OCI-LY3 (cell line): Measurements from ENCODE around the gene ELAPOR2.
"Not testable (repeated sequence)": the region's sequence is repeated elsewhere in the genome, so short reads cannot be mapped to it uniquely, and the experiment has no call there.

Experiments
- H2AFZ ChIP-seq: fragments of 200-600, 300-600 bp; shearing (Covaris generic); 2 replicates; pipeline ENCODE4 v1.6.0; 2014; ENCODE audit warnings: antibody characterized with exemption, low read depth, low read length
- H3K27ac ChIP-seq: fragments of 200-600, 300-600 bp; sonication (generic); 2 replicates; pipeline ENCODE4 v1.5.1; 2014; ENCODE audit warnings: mild to moderate bottlenecking, low read length, moderate library complexity, mixed read lengths
- H3K27me3 ChIP-seq: fragments of 200-600, 300-600 bp; sonication (generic); 2 replicates; pipeline ENCODE4 v1.6.1; 2014; ENCODE audit warnings: low read depth, low read length, mixed read lengths
- H3K36me3 ChIP-seq: fragments of 200-600, 300-600 bp; sonication (generic); replicated peaks from 2 replicates; pipeline ENCODE3; 2014; ENCODE audit warnings: low read depth, low read length, mixed read lengths
- H3K4me1 ChIP-seq: fragments of 300-600, 200-600 bp; sonication (generic); 2 replicates; pipeline ENCODE4 v1.6.1; 2014; ENCODE audit warnings: low read length, mixed read lengths
- H3K4me2 ChIP-seq: fragments of 200-600, 300-600 bp; sonication (generic); 2 replicates; pipeline ENCODE4 v1.6.1; 2014; ENCODE audit warnings: low read length, mixed read lengths
- H3K4me3 ChIP-seq: fragments of 300-600, 200-600 bp; sonication (generic); 2 replicates; pipeline ENCODE4 v1.5.1; 2014; ENCODE audit warnings: antibody characterized with exemption, mild to moderate bottlenecking, low read length, moderate library complexity
- H3K79me2 ChIP-seq: fragments of 300-600, 200-600 bp; shearing (Covaris generic); 2 replicates; pipeline ENCODE4 v1.6.1; 2014; ENCODE audit warnings: mild to moderate bottlenecking, low read length, mixed read lengths
- H3K9ac ChIP-seq: fragments of 300-600, 200-600 bp; shearing (Covaris generic); 2 replicates; pipeline ENCODE4 v1.6.0; 2014; ENCODE audit warnings: mild to moderate bottlenecking, low read length, moderate library complexity
- H3K9me3 ChIP-seq: fragments of 200-600, 300-600 bp; shearing (Covaris generic); 2 replicates; pipeline ENCODE4 v1.6.1; 2014; ENCODE audit warnings: low read length, mixed read lengths; ENCODE audit not compliant: insufficient read depth
- H4K20me1 ChIP-seq: fragments of 200-600, 300-600 bp; sonication (generic); 2 replicates; pipeline ENCODE4 v1.6.1; 2016; ENCODE audit warnings: low read length, mixed read lengths; ENCODE audit not compliant: insufficient read depth
- EZH2phosphoT487 ChIP-seq: fragments of 200-600 bp; shearing (Covaris generic); IDR thresholded peaks from 2 replicates; pipeline ENCODE4 v1.6.1; 2018; ENCODE audit warnings: antibody characterized with exemption, mixed run types, low read depth
- TF ChIP-seq, protein P1 (sequence below): fragments of 200-600, 300-600 bp; sonication (generic); IDR thresholded peaks from 2 replicates; pipeline ENCODE4 v1.5.1; 2014; ENCODE audit warnings: antibody characterized with exemption, low read length, low read depth

The ELAPOR2 gene

DNA sequence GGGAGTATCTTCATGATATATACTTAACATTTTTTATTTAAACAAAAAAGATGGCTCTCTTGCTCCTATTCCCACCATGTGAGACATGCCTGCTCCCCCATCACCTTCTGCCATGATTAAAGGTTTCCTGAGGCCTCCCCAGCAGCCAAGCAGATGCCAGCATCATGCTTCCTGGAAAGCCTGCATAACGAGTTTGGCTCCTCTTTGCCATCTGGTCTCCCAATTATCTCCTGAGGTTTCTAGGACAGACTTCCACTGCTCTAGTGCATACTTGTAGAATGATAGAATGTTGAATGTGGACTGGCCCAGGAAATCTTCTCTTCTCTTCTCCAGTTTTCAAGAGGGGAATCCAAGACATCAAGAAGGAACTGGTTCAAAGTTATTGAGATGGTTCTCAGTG, 45.9 kb upstream of the ELAPOR2 start:
- Histone ChIP-seq H3K27me3 (no peaks in the 10 kb centered on the region), H3K9ac (no peak overlapping the region), H2AFZ (no peak overlapping the region), H3K79me2 (no peaks in the 10 kb centered on the region), H3K9me3 (no peaks in the 10 kb centered on the region), H3K36me3 (no peaks in the 10 kb centered on the region), H3K4me1 (no peaks in the 10 kb centered on the region), H3K27ac (no peak overlapping the region), H3K4me2 (no peak overlapping the region), H4K20me1 (no peaks in the 10 kb centered on the region), H3K4me3 (no peak overlapping the region)
- TF ChIP-seq EZH2phosphoT487: no peak
- TF ChIP-seq, protein P1, sequence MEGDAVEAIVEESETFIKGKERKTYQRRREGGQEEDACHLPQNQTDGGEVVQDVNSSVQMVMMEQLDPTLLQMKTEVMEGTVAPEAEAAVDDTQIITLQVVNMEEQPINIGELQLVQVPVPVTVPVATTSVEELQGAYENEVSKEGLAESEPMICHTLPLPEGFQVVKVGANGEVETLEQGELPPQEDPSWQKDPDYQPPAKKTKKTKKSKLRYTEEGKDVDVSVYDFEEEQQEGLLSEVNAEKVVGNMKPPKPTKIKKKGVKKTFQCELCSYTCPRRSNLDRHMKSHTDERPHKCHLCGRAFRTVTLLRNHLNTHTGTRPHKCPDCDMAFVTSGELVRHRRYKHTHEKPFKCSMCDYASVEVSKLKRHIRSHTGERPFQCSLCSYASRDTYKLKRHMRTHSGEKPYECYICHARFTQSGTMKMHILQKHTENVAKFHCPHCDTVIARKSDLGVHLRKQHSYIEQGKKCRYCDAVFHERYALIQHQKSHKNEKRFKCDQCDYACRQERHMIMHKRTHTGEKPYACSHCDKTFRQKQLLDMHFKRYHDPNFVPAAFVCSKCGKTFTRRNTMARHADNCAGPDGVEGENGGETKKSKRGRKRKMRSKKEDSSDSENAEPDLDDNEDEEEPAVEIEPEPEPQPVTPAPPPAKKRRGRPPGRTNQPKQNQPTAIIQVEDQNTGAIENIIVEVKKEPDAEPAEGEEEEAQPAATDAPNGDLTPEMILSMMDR: no peak

DNA sequence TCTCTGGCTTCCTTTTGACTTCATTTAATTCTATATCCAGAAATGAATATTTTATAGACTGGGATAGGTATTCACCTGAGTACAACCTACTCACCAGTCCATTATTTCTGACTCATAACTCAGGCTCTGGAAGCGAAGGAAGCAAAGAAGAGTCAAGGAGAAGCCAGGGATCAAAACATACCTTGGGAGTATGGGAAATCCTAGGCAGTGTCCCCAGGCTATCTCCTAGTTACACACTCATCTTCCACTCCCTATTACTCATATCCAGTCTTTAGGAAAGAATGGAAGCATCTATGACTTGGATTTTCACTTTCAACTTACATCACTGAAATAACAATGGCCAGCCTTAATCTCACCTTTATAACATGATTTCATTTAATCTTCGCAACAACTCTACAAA, 40.9 kb upstream of the ELAPOR2 start:
- Histone ChIP-seq H3K4me3 (no peak overlapping the region), H3K4me2 (no peak overlapping the region), H3K27ac (no peak overlapping the region), H3K79me2 (no peaks in the 10 kb centered on the region), H3K4me1 (no peaks in the 10 kb centered on the region), H4K20me1 (no peaks in the 10 kb centered on the region), H3K27me3 (no peaks in the 10 kb centered on the region), H3K9ac (no peak overlapping the region), H3K9me3 (no peaks in the 10 kb centered on the region), H2AFZ (no peak overlapping the region), H3K36me3 (no peaks in the 10 kb centered on the region)
- TF ChIP-seq, protein P1: no peak
- no peak for TF ChIP-seq EZH2phosphoT487

DNA sequence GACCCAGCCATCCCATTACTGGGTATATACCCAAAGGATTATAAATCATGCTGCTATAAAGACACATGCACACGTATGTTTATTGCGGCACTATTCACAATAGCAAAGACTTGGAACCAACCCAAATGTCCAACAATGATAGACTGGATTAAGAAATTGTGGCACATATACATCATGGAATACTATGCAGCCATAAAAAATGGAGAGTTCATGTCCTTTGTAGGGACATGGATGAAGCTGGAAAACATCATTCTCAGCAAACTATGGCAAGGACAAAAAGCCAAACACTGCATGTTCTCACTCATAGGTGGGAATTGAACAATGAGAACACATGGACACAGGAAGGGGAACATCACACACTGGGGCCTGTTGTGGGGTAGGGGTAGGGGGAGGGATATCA, 37.9 kb upstream of the ELAPOR2 start:
- H3K4me2 ChIP-seq, H3K27me3 ChIP-seq, H3K79me2 ChIP-seq, H4K20me1 ChIP-seq, H3K4me3 ChIP-seq, H2AFZ ChIP-seq, H3K9me3 ChIP-seq, H3K36me3 ChIP-seq, H3K4me1 ChIP-seq, H3K9ac ChIP-seq, H3K27ac ChIP-seq: not testable (repeated sequence)

GRCh38 chr7:87094322-87094721, 34.9 kb upstream of the ELAPOR2 start:
- Histone ChIP-seq H3K79me2 (no peaks in the 10 kb centered on the region), H3K27ac (no peak overlapping the region), H2AFZ (no peak overlapping the region), H4K20me1 (no peaks in the 10 kb centered on the region), H3K9ac (no peak overlapping the region), H3K4me2 (no peak overlapping the region), H3K9me3 (no peaks in the 10 kb centered on the region), H3K4me3 (no peak overlapping the region), H3K36me3 (no peaks in the 10 kb centered on the region), H3K27me3 (no peaks in the 10 kb centered on the region), H3K4me1 (no peaks in the 10 kb centered on the region)
- TF ChIP-seq, protein P1: no peak

GRCh38 chr7:87092568-87093091, 33.2 kb upstream of the ELAPOR2 start:
- no peak overlapping the region for H2AFZ ChIP-seq
- TF ChIP-seq, protein P1: no peak
- no peak for TF ChIP-seq EZH2phosphoT487
- no peak overlapping the region for H3K4me3 ChIP-seq
- H4K20me1 ChIP-seq: no peaks in the 10 kb centered on the region
- H3K4me2 ChIP-seq: no peak overlapping the region
- no peaks in the 10 kb centered on the region for H3K36me3 ChIP-seq
- H3K79me2 ChIP-seq: no peaks in the 10 kb centered on the region
- H3K27me3 ChIP-seq: no peaks in the 10 kb centered on the region
- H3K9ac ChIP-seq: no peak overlapping the region
- H3K27ac ChIP-seq: no peak overlapping the region
- no peaks in the 10 kb centered on the region for H3K4me1 ChIP-seq
- no peaks in the 10 kb centered on the region for H3K9me3 ChIP-seq
